Panc1 (cell line): ENCODE measurements around the gene CDKAL1. TPM values are rescaled to one million over a fixed set of nuclear protein-coding genes. Genes with fewer than 3 reads are reported as not detected.

Experiments used
- ATAC-seq: fragments of 200-7000 bp; cut with Tn5 transposase; 2 replicates; pipeline ENCODE4 v1.9.1; 2020; ENCODE audit warnings: mild to moderate bottlenecking, moderate library complexity
- BruUV-seq: library from RNA; stranded (reverse); fragments of 400-500 nt; replicated peaks from 2 replicates; lab custom pipeline; 2021; lab: Mats Ljungman, UMichigan
- CTCF ChIA-PET: fragments of 300-600 bp; sonication (Branson Sonifier 250); formaldehyde crosslinking; loops from one replicate; lab custom pipeline; 2022; ENCODE audit warnings: antibody characterized with exemption; lab: Charles Lee
- POLR2A ChIA-PET: fragments of 300-600 bp; sonication (Branson Sonifier 250); formaldehyde crosslinking; loops from one replicate; lab custom pipeline; 2022; ENCODE audit warnings: antibody characterized with exemption; lab: Charles Lee
- DNase-seq: peaks from one replicate; pipeline ENCODE4 v3.0.0-alpha.2; 2010; ENCODE audit warnings: low read depth, low spot score
- H3K27ac ChIP-seq: 2 replicates; pipeline ENCODE4 v1.5.1; 2011; ENCODE audit warnings: mild to moderate bottlenecking, low read length, inconsistent platforms
- H3K27me3 ChIP-seq: fragments of 200-500 bp; sonication (Bioruptor generic); 2 replicates; pipeline ENCODE4 v1.6.0; 2014; ENCODE audit warnings: low read length, inconsistent platforms; ENCODE audit not compliant: control insufficient read depth, insufficient read depth
- H3K36me3 ChIP-seq: fragments of 200-500 bp; sonication (Bioruptor generic); 2 replicates; pipeline ENCODE4 v1.5.1; 2014; ENCODE audit warnings: inconsistent platforms, mild to moderate bottlenecking, low read length, moderate library complexity; ENCODE audit not compliant: control insufficient read depth, insufficient read depth
- H3K4me1 ChIP-seq: 2 replicates; pipeline ENCODE4 v1.5.1; 2011; ENCODE audit warnings: inconsistent platforms, mild to moderate bottlenecking, low read length, moderate library complexity; ENCODE audit not compliant: control insufficient read depth, insufficient read depth
- H3K4me3 ChIP-seq, 2 experiments: 2 replicates each; pipeline ENCODE4 v1.5.1; 2011 to 2012; ENCODE audit warnings: low read depth in 2 of 2, low read length in 2 of 2, mild to moderate bottlenecking in 2 of 2, inconsistent platforms in 1 of 2, moderate library complexity in 1 of 2
- H3K9me3 ChIP-seq: fragments of 200-500 bp; sonication (Bioruptor generic); 2 replicates; pipeline ENCODE4 v1.5.1; 2014; ENCODE audit warnings: low read depth, mild to moderate bottlenecking, inconsistent platforms, low read length, moderate library complexity; ENCODE audit not compliant: control insufficient read depth, insufficient read depth
- POLR2AphosphoS5 ChIP-seq: IDR thresholded peaks from 2 replicates; pipeline ENCODE4 v1.6.1; 2012; ENCODE audit warnings: mild to moderate bottlenecking, low read depth, low read length, moderate library complexity
- SIN3A ChIP-seq: IDR thresholded peaks from 2 replicates; pipeline ENCODE4 v1.6.1; 2012; ENCODE audit warnings: low read depth, mild to moderate bottlenecking, low read length, moderate library complexity, borderline replicate concordance; ENCODE audit not compliant: insufficient read depth
- TCF7L2 ChIP-seq: IDR thresholded peaks from 2 replicates; pipeline ENCODE4 v1.6.1; 2011; ENCODE audit warnings: mild to moderate bottlenecking, low read depth, low read length, inconsistent platforms
- in situ Hi-C: cut with HindIII; loops from 2 replicates; pipeline ENCODE4 v1.10.0; 2016; ENCODE audit warnings: low sequenced_read_pairs, low pct_unique_long_range_greater_than_20kb
- intact Hi-C: fragments of 100-400 bp; cut with micrococcal nuclease; formaldehyde crosslinking; loops from one replicate; pipeline ENCODE4 v1.10.0; 2022; ENCODE audit not compliant: unreplicated experiment
- total RNA-seq: library from RNA; stranded (reverse); gene quantifications from one replicate; pipeline ENCODE4 v1.2.1, GENCODE V29; 2021; ENCODE audit not compliant: unreplicated experiment
- TF ChIP-seq, protein P1 (sequence below), 2 experiments: IDR thresholded peaks; 2 replicates each; pipeline ENCODE4 v1.6.1; 2011 to 2012; ENCODE audit warnings: low read depth in 2 of 2, control low read depth in 1 of 2, low read length in 1 of 2, mild to moderate bottlenecking in 1 of 2, moderate library complexity in 1 of 2; ENCODE audit not compliant: insufficient read depth in 1 of 2
- TF ChIP-seq, protein P2 (sequence below): fragments of 450-650 bp; IDR thresholded peaks from 2 replicates; pipeline ENCODE4 v1.5.1; 2017; ENCODE audit warnings: mild to moderate bottlenecking

CDKAL1 gene
- total RNA-seq, 1 experiment from 2014 or later, result 14.5 TPM

DNA sequence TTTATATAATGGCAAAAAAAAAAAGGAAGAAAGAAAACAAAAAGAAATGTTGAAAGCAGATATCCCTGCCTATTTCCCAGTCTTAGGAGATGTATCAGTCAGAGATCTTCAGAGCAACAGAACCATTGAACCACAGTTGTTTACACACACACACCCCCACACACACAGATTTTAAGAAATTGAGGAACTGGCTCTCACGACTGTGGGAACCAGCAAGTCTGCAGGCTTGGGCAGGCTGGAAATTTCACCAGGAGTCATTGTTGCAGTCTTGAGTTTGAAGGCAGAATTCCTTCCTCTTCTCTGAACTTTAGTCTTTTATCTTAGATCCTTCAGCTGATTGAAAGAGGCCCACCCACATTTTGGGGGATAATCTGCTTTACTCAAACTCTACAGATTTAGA lies 380.9 kb downstream of the CDKAL1 start:
- Histone ChIP-seq H3K4me3 (no peak overlapping the region), H3K27me3 (no peaks in the 10 kb centered on the region), H3K36me3 (no peaks in the 10 kb centered on the region), H3K9me3 (0 out of 2 replicates have a peak, but pooled peaks cover 5% of the 10 kb centered on the region), H3K4me1 (no peaks in the 10 kb centered on the region), H3K27ac (no peak overlapping the region)
- ChIA-PET CTCF (no interaction called here), POLR2A (no interaction called here)
- no TSS peak for BruUV-seq
- intact Hi-C loops, result no loop called here
- ATAC-seq (no peak), DNase-seq (no peak)
- in situ Hi-C loops, result no loop called here
- TF ChIP-seq TCF7L2 (no peak), SIN3A (no peak), POLR2AphosphoS5 (no peak)
- TF ChIP-seq, protein P1, sequence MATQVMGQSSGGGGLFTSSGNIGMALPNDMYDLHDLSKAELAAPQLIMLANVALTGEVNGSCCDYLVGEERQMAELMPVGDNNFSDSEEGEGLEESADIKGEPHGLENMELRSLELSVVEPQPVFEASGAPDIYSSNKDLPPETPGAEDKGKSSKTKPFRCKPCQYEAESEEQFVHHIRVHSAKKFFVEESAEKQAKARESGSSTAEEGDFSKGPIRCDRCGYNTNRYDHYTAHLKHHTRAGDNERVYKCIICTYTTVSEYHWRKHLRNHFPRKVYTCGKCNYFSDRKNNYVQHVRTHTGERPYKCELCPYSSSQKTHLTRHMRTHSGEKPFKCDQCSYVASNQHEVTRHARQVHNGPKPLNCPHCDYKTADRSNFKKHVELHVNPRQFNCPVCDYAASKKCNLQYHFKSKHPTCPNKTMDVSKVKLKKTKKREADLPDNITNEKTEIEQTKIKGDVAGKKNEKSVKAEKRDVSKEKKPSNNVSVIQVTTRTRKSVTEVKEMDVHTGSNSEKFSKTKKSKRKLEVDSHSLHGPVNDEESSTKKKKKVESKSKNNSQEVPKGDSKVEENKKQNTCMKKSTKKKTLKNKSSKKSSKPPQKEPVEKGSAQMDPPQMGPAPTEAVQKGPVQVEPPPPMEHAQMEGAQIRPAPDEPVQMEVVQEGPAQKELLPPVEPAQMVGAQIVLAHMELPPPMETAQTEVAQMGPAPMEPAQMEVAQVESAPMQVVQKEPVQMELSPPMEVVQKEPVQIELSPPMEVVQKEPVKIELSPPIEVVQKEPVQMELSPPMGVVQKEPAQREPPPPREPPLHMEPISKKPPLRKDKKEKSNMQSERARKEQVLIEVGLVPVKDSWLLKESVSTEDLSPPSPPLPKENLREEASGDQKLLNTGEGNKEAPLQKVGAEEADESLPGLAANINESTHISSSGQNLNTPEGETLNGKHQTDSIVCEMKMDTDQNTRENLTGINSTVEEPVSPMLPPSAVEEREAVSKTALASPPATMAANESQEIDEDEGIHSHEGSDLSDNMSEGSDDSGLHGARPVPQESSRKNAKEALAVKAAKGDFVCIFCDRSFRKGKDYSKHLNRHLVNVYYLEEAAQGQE (IDR thresholded peaks at IDR 0.05; ENCODE audit: insufficient read depth in 1 of 2, low read depth in 2 of 2, low read length in 1 of 2), result no peak
- TF ChIP-seq, protein P2, sequence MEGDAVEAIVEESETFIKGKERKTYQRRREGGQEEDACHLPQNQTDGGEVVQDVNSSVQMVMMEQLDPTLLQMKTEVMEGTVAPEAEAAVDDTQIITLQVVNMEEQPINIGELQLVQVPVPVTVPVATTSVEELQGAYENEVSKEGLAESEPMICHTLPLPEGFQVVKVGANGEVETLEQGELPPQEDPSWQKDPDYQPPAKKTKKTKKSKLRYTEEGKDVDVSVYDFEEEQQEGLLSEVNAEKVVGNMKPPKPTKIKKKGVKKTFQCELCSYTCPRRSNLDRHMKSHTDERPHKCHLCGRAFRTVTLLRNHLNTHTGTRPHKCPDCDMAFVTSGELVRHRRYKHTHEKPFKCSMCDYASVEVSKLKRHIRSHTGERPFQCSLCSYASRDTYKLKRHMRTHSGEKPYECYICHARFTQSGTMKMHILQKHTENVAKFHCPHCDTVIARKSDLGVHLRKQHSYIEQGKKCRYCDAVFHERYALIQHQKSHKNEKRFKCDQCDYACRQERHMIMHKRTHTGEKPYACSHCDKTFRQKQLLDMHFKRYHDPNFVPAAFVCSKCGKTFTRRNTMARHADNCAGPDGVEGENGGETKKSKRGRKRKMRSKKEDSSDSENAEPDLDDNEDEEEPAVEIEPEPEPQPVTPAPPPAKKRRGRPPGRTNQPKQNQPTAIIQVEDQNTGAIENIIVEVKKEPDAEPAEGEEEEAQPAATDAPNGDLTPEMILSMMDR, result no peak

DNA sequence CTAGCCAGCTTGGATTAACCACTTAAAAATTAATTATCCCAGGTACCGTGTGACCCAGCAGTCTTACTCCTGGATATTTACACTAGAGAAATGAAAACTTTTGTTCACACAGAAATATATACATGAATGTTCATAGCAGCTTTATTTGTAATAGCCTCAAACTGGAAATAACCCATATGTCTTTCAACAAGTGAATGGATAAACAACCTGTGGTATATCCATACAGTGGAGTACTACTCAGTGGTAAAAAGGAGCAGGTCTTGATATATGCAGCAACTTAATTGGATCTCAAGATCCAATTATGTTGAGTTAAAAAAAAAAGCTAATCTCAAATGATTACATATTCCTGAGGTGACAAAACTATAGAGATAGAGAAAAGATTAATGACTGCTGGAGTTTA lies 381.4 kb downstream of the CDKAL1 start:
- H3K27me3 ChIP-seq, result no peaks in the 10 kb centered on the region
- in situ Hi-C loops (no loop called here), intact Hi-C loops (no loop called here)
- TF ChIP-seq, protein P2, result no peak
- TF ChIP-seq, protein P1 (IDR thresholded peaks at IDR 0.05; ENCODE audit: insufficient read depth in 1 of 2, low read depth in 2 of 2, low read length in 1 of 2), result no peak
- TF ChIP-seq SIN3A (no peak), POLR2AphosphoS5 (no peak), TCF7L2 (no peak)
- H3K9me3 ChIP-seq, result 0 out of 2 replicates have a peak, but pooled peaks cover 5% of the 10 kb centered on the region
- no peaks in the 10 kb centered on the region for H3K4me1 ChIP-seq
- ATAC-seq, result no peak
- DNase-seq, result no peak
- no peak overlapping the region for H3K4me3 ChIP-seq
- ChIA-PET CTCF (no interaction called here), POLR2A (no interaction called here)
- BruUV-seq, result no TSS peak
- no peaks in the 10 kb centered on the region for H3K36me3 ChIP-seq
- no peak overlapping the region for H3K27ac ChIP-seq
